Measurements from ENCODE around the gene PDSS2.

Gene PDSS2

DNA sequence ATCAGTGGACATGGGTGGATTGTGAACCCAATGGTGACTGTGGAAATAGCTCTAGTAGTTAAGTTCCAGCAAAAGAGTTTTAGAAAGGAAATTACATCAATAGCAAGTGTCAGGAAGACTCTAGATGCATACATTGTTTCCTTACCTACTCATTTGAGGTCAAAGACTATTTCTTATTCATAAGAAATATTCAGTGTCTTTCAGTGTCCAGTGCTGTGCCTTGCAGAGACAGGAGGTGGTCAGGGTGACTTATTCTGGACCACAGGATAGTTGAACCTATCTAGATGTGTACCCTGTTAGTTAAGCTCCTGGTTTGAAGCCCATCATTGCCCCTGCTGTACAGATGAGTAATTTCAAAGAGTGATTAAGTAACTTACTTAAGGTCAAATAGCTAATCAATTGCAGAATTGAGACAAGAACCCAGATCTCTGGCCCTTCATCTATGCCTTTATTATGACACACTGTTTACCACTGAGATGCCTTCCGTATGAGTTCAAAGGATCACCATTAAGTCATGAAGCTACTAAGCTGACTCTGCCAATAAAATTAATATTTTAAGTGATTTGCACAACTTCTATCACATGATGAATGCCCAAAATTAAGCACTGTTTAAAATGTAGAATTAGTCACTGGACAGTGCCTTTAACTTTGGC lies 136.1 kb downstream of the PDSS2 start:
- TF ChIP-seq POLR2A (IDR thresholded peaks at IDR 0.05; ENCODE audit: low read length) = no peak
- TF ChIP-seq GATA1 (IDR thresholded peaks at IDR 0.05; ENCODE audit: low read depth, low read length) = no peak
- DNase-seq = no peak

DNA sequence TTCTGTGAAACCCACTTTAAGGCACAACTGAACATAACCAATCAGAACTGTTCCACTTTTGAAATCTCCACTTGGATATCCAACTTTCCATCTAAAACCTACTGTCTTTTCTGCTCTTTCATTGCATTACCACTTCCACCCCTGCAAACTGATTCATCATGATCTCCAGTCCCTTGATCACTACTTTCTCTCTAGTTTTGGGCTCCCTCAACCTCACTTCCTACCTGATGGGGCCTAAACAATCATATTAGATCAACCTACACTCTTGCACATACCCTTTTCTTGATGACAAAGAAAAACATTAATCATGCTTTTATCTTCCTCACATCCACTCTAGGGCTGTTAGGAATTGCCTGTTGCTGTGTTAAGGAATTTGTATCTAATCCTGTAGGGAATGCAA lies 137.6 kb downstream of the PDSS2 start:
- no peak for DNase-seq
- TF ChIP-seq POLR2A (IDR thresholded peaks at IDR 0.05; ENCODE audit: low read length) (no peak), GATA1 (IDR thresholded peaks at IDR 0.05; ENCODE audit: low read depth, low read length) (no peak)

DNA sequence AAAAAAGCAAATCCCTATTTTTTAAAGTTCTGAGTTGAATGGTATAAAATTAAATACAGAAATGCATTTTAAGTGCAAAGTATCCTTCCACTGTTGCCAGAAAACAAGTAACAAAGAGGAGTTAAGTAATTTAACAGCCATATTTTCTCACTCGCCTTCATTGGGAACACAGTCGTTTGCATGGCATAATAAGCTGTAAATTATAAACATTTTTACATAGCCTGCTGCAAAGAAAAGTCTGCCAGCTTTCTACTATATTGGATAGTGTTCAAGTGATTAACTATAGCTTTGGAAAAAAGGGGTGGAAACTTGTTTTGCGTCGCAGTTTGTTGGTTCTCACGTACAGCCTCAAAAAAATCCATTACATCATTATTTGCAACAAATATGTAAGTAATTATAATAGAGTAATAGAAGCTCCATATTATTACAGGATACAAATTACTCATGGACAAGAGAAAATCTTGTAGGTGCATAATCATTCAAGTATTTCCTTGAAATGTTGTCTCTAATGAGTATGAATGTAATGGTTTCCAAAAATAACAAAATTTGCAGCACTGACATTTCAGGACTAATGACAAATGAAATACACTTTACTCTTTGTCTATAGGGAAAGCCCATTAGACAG lies 139.3 kb downstream of the PDSS2 start:
- TF ChIP-seq POLR2A (IDR thresholded peaks at IDR 0.05; ENCODE audit: low read length) (no peak), GATA1 (IDR thresholded peaks at IDR 0.05; ENCODE audit: low read depth, low read length) (no peak)
- DNase-seq = no peak

DNA sequence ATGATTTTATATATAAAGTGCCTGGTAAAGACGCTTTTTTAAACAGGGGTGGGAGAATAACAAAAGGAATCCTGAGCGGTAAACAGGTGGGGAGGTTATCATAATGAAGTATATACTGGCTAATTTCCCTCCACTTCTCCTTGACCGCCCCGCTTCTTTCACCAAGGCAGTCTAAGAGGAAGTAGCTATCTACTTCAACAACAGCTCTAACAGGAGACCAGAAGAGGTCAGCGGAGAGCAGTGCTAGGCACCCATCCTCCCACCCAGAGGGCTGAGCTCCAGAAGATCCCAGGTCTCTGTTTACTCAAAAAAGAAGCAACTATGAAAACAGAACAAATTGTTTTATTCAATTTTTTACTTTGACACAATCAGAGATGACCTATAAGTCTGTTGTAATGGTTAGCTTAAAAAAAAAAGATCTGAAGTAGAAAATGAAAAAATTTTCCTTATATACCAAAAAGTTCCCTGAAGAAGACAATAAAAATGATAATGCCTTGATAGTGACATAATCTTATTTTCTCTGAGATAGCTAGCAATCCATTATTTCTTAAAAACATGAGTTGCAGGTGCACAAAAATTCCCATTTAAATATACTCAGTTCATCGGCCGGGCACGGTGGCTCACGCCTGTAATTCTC lies 141.1 kb downstream of the PDSS2 start:
- TF ChIP-seq POLR2A (IDR thresholded peaks at IDR 0.05; ENCODE audit: low read length) (no peak), GATA1 (IDR thresholded peaks at IDR 0.05; ENCODE audit: low read depth, low read length) (no peak)
- peak; percentile 66 to 68 for DNase-seq

DNA sequence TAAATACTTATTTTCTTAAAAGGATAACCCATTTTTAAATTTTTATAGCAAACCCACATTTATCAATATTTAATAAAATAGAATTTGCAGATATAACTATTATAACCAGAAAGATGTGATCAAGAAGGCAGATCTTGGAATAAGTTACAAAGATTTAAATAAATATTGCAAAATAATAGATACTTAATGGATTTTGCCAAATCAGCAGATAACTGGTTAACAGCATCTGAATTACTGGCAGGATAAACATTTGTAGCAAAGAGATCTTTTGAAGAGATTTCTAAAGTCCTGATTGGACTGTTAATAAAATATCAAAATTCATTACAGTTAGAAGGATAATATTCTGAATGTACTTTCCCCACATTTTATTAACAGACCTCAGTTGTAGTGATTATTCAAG lies 144.2 kb downstream of the PDSS2 start:
- no peak for DNase-seq
- TF ChIP-seq POLR2A (IDR thresholded peaks at IDR 0.05; ENCODE audit: low read length) (no peak), GATA1 (IDR thresholded peaks at IDR 0.05; ENCODE audit: low read depth, low read length) (no peak)

DNA sequence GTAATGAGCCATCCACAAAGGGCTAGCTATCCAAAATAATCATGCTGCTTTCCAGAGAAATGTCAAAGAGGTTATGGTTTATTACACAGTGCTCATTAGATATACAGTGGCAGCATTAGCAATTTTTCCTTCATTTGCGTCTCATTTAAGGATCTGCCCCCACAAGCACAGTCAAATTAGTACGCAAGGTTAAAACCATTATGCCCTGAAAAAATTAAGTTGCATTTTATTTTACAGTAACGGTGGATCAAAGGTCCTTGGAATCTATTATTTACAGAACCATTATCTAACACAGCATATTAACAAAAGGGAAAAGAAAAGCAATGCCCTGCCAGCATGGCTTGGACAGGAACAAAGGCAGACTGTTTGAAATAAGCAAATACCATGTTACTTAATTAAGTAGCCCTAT lies 144.8 kb downstream of the PDSS2 start:
- TF ChIP-seq POLR2A (IDR thresholded peaks at IDR 0.05; ENCODE audit: low read length) (no peak), GATA1 (IDR thresholded peaks at IDR 0.05; ENCODE audit: low read depth, low read length) (no peak)
- DNase-seq = no peak

DNA sequence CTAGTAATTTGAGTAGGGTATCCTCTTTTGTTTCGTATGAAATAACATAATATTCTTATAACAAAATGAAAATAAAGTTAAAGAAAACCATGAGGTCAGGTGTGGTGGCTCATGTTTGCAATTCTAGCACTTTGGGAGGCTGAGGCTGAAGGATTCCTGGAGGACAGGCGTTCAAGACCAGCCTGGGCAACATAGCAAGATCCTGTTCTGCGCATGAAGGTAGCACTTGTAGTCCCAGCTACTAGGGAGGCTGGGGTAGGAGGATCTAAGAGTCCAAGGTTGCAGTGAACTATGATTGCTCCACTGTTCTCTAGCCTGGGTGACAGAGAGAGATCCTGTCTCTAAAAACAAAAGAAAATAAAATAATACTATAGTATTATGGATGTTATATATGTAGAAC lies 145.6 kb downstream of the PDSS2 start:
- DNase-seq = no peak
- no peak for TF ChIP-seq GATA1 (IDR thresholded peaks at IDR 0.05; ENCODE audit: low read depth, low read length)
- TF ChIP-seq POLR2A (IDR thresholded peaks at IDR 0.05; ENCODE audit: low read length) = no peak

DNA sequence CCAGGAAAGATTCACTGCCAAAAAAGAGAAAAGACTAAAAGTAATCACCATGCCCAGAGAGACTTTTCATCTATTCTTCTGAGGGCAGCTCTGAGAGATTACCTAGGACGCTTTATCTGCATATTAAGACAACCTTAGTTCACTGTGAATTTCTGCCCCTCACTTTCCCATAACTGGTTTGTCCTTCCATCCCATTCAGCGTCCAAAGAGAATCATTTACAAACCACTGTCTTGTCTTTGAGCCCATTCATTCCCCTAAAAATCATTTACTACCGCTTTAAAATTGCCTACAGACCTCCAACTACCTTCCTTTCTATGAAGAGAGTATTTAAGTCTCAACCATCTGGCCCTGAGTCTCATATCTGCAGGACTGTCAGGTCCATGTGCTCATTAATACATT lies 149.0 kb downstream of the PDSS2 start:
- TF ChIP-seq POLR2A (IDR thresholded peaks at IDR 0.05; ENCODE audit: low read length) (no peak), GATA1 (IDR thresholded peaks at IDR 0.05; ENCODE audit: low read depth, low read length) (no peak)
- DNase-seq = no peak

DNA sequence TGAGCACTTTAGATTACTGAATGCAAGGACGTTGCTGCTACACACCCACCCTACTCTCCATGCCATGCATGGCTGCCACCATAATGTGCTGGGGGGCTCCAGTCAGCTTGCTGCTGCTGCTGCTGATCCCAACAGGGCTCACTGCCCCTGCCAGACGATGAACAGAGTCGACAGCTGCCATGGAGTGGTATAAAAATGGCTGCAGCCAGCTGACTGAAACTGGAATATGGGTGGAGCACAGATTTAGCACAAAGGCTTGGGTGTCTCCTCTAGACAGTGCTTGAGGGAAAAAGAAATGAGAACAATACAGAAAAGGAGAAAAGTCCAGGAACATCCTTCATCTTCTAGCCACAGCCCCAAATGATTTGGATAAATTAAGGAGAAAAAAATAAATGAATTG lies 150.7 kb downstream of the PDSS2 start:
- DNase-seq = no peak
- TF ChIP-seq POLR2A (IDR thresholded peaks at IDR 0.05; ENCODE audit: low read length) = no peak
- no peak for TF ChIP-seq GATA1 (IDR thresholded peaks at IDR 0.05; ENCODE audit: low read depth, low read length)

DNA sequence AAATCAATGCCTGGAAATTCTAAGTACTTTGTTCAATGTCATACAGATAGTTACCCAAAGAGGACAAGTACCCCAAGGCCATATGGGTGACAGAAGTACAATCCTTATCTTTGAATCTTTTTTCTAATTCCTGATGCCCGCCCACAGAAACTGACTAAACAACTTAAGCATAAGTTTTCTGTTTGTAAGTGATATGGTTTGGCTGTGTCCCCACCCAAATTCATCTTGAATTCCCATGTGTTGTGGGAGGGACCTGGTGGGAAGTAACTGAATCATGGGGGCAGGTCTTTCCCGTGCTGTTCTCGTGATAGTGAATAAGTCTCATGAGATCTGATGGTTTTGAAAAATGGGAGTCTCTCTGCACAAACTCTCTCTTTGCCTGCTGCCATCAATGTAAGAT lies 153.4 kb downstream of the PDSS2 start:
- DNase-seq = peak; percentile 81 to 92

DNA sequence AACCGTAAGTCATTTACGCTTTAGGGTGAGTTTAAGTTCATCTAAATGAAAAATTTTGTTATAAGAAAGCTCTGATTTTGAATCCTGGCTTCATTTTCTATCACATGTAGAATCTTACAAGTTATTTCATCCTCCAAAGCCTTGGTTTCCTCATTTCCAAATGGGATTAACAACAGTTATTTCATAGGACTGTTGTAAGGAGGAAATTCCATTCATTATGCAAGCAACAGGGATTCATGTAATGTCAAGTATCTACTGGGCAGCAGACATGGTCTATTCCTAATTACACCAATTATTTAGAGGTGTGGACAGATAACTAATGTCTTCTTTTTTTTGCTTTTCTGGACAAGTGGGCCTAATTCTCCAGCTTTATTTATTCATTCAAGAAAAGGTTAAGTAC lies 154.0 kb downstream of the PDSS2 start:
- DNase-seq = no peak
- no peak for TF ChIP-seq GATA1 (IDR thresholded peaks at IDR 0.05; ENCODE audit: low read depth, low read length)
- no peak for TF ChIP-seq POLR2A (IDR thresholded peaks at IDR 0.05; ENCODE audit: low read length)

DNA sequence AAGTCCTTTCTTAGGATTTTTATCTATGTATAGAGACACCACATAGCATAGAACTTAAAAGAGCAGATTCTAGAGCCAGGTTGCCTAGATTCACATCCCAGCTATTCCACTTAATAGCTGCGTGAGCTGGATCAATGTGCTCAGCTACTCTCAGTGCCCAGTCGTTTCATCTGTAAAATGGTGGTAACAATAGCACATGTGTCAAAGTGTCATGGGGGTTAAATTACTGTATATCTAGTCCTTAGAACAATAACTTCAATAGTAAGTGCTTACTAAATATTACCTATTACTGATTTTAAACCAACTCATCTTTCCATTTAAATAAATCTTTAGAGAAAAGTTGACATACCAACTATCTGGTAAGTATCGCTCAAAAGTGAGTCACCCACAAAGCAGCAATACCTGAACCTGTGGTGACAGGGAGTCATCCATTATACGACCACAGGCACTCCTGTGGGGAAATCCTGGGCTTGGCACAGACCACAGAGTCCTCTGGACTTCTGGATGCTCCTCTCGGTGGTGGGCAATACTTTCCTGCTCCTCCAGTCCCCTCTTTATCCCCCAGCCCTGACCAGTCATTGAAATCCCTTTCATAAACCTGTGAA lies 154.8 kb downstream of the PDSS2 start:
- no peak for DNase-seq
- TF ChIP-seq GATA1 (IDR thresholded peaks at IDR 0.05; ENCODE audit: low read depth, low read length) (no peak), POLR2A (IDR thresholded peaks at IDR 0.05; ENCODE audit: low read length) (no peak)

DNA sequence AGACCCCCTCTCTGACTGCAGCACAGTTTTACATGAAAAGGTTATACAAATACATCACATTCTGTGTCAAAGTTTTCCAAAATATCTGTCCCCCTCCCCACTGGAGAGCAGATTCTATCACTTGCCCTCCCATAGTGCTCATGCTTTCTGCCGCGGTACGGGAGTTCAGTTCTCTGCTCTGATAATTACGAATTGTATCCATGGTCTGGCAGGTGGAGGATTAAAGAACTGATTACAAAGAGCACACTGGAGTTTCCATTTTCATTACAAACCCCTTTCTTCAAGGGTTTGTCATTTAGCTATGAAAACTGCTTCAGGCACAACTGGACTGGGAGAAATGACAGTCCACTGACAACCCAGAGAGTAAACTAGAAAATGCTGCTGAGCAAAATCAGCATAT lies 166.0 kb downstream of the PDSS2 start:
- TF ChIP-seq GATA1 (IDR thresholded peaks at IDR 0.05; ENCODE audit: low read depth, low read length) (no peak), POLR2A (IDR thresholded peaks at IDR 0.05; ENCODE audit: low read length) (no peak)

DNA sequence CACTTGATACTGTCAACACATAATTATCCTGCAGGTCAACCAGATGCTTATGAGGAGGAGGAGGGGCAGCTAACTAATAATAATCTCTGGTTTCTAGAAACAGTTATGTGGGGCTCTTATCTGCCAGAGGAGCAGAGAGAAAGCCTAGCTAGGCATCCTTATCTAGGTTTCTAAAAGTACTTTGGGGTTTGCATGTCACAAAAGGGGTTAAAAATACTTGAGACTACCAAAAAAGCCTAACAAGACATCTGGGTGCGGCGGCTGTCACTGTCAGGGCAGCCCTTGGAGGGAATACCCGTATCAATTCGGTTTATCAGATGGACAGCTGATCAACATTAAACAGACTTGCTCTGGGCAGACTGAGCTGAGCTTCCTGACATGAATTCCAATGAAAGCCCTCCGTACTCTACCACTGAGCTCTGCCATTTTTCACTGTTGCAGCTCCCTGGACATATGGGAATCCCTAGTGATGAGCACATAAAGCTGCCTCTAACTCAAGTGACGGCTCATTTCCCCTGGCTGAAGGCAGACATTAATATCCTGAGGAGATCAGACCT lies 166.6 kb downstream of the PDSS2 start:
- TF ChIP-seq POLR2A (IDR thresholded peaks at IDR 0.05; ENCODE audit: low read length) = no peak
- no peak for TF ChIP-seq GATA1 (IDR thresholded peaks at IDR 0.05; ENCODE audit: low read depth, low read length)
- DNase-seq = peak; percentile 47 to 82

More for the DNA sequence above, 166.0 kb downstream of the PDSS2 start:
- no peak for DNase-seq
